GM23338 (cell line): ENCODE measurements around the gene EFNB3. TPM values are rescaled to one million over a fixed set of nuclear protein-coding genes. Genes with fewer than 3 reads are reported as not detected.

Experiments
- ATAC-seq: fragments of 200-7000 bp; cut with Tn5 transposase; 3 replicates; pipeline ENCODE4 v1.9.1; 2020
- DNase-seq: peaks from one replicate; pipeline ENCODE4 v3.0.0-alpha.2; 2015; ENCODE audit warnings: low spot score
- H2AFZ ChIP-seq: fragments of 200-600 bp; sonication (generic); 2 replicates; pipeline ENCODE4 v1.8.0; 2016; ENCODE audit warnings: antibody characterized with exemption, mild to moderate bottlenecking, moderate library complexity
- H3F3A ChIP-seq: fragments of 200-600 bp; sonication (generic); replicated peaks from 2 replicates; pipeline ENCODE4 v1.8.0; 2017; ENCODE audit warnings: antibody characterized with exemption, mixed run types, low read depth
- H3K27ac ChIP-seq: fragments of 200-600 bp; sonication (generic); 2 replicates; pipeline ENCODE4 v1.6.1; 2016; ENCODE audit warnings: low read depth
- H3K27me3 ChIP-seq: fragments of 200-600 bp; sonication (generic); 2 replicates; pipeline ENCODE4 v1.8.0; 2016; ENCODE audit warnings: mild to moderate bottlenecking, mixed run types, moderate library complexity; ENCODE audit not compliant: insufficient read depth
- H3K36me3 ChIP-seq: fragments of 200-600 bp; sonication (generic); 2 replicates; pipeline ENCODE4 v1.8.0; 2016; ENCODE audit warnings: mild to moderate bottlenecking; ENCODE audit not compliant: insufficient read depth
- H3K4me1 ChIP-seq: fragments of 200-600 bp; sonication (generic); 2 replicates; pipeline ENCODE4 v1.8.0; 2016; ENCODE audit warnings: mild to moderate bottlenecking, moderate library complexity; ENCODE audit not compliant: insufficient read depth
- H3K4me2 ChIP-seq: fragments of 200-600 bp; sonication (generic); 2 replicates; pipeline ENCODE4 v1.7.1; 2017; ENCODE audit warnings: mixed run types
- H3K4me3 ChIP-seq: fragments of 200-600 bp; sonication (generic); 2 replicates; pipeline ENCODE4 v1.6.1; 2016; ENCODE audit warnings: mixed run types
- H3K79me2 ChIP-seq: fragments of 200-600 bp; sonication (generic); replicated peaks from 2 replicates; pipeline ENCODE4 v1.8.0; 2017; ENCODE audit warnings: mild to moderate bottlenecking; ENCODE audit not compliant: insufficient read depth
- H3K9me2 ChIP-seq: fragments of 200-600 bp; sonication (generic); 2 replicates; pipeline ENCODE4 v1.8.0; 2017; ENCODE audit not compliant: insufficient read depth
- H4K20me1 ChIP-seq: fragments of 200-600 bp; sonication (generic); replicated peaks from 2 replicates; pipeline ENCODE4 v1.8.0; 2017; ENCODE audit warnings: mild to moderate bottlenecking; ENCODE audit not compliant: insufficient read depth
- H3K27ac Mint-ChIP-seq: 2 replicates; pipeline ENCODE4 v1.8.0; 2020; ENCODE audit warnings: inconsistent platforms, mild to moderate bottlenecking, moderate library complexity, mixed read lengths
- H3K27me3 Mint-ChIP-seq: 3 replicates; pipeline ENCODE4 v1.8.0; 2022; ENCODE audit warnings: low read depth, mild to moderate bottlenecking, moderate library complexity, mixed read lengths, inconsistent platforms; ENCODE audit not compliant: insufficient read depth, poor library complexity
- H3K36me3 Mint-ChIP-seq: 3 replicates; pipeline ENCODE4 v1.8.0; 2021; ENCODE audit warnings: low read depth, mild to moderate bottlenecking, inconsistent platforms, moderate library complexity, mixed read lengths
- H3K4me1 Mint-ChIP-seq: 3 replicates; pipeline ENCODE4 v1.8.0; 2020; ENCODE audit warnings: mild to moderate bottlenecking, inconsistent platforms, mixed read lengths
- H3K4me3 Mint-ChIP-seq: 3 replicates; pipeline ENCODE4 v1.8.0; 2021; ENCODE audit warnings: moderate library complexity, mild to moderate bottlenecking, inconsistent platforms, mixed read lengths
- H3K9me3 Mint-ChIP-seq: 3 replicates; pipeline ENCODE4 v1.8.0; 2020; ENCODE audit warnings: moderate library complexity, mild to moderate bottlenecking, inconsistent platforms, mixed read lengths
- CREB1 ChIP-seq: fragments of 250-450 bp; sonication (Bioruptor Pico); IDR thresholded peaks from 2 replicates; pipeline ENCODE4 v1.5.0; 2020; ENCODE audit warnings: low read depth, mild to moderate bottlenecking, moderate library complexity
- CTCF ChIP-seq, 2 experiments: fragments of 200-600 bp in 1 of 2; sonication (generic) in 1 of 2; conservative IDR thresholded peaks; 2 replicates each; pipeline versions ENCODE4 v1.5.1 to v1.6.1; 2016 to 2017; ENCODE audit warnings: antibody characterized with exemption in 2 of 2, low read depth in 2 of 2, mild to moderate bottlenecking in 2 of 2, moderate library complexity in 1 of 2
- ETS1 ChIP-seq: IDR thresholded peaks from 2 replicates; pipeline ENCODE4 v1.6.1; 2016; ENCODE audit warnings: antibody characterized with exemption
- EZH2 ChIP-seq: fragments of 200-600 bp; sonication (generic); IDR thresholded peaks from one replicate; pipeline ENCODE4 v1.8.0; 2017; ENCODE audit warnings: antibody characterized with exemption, mild to moderate bottlenecking, low read depth; ENCODE audit not compliant: unreplicated experiment
- EZH2phosphoT487 ChIP-seq: fragments of 200-600 bp; sonication (generic); IDR thresholded peaks from one replicate; pipeline ENCODE4 v1.8.1; 2018; ENCODE audit warnings: antibody characterized with exemption; ENCODE audit not compliant: unreplicated experiment
- JUNB ChIP-seq: IDR thresholded peaks from one replicate; pipeline ENCODE4 v1.6.1; 2016; ENCODE audit warnings: antibody characterized with exemption; ENCODE audit not compliant: unreplicated experiment
- NANOG ChIP-seq: IDR thresholded peaks from 2 replicates; pipeline ENCODE4 v1.6.1; 2016; ENCODE audit warnings: antibody characterized with exemption, borderline replicate concordance
- POLR2AphosphoS5 ChIP-seq: IDR thresholded peaks from 2 replicates; pipeline ENCODE4 v1.6.1; 2016; ENCODE audit warnings: antibody characterized with exemption, low read depth
- REST ChIP-seq: IDR thresholded peaks from one replicate; pipeline ENCODE4 v1.6.1; 2018; ENCODE audit warnings: antibody characterized with exemption; ENCODE audit not compliant: unreplicated experiment
- STAT1 ChIP-seq: IDR thresholded peaks from one replicate; pipeline ENCODE4 v1.6.1; 2016; ENCODE audit warnings: antibody characterized with exemption; ENCODE audit not compliant: unreplicated experiment
- ZNF114 ChIP-seq: fragments of 250-450 bp; sonication (Bioruptor Pico); IDR thresholded peaks from 2 replicates; pipeline ENCODE4 v1.5.0; 2020; ENCODE audit warnings: mild to moderate bottlenecking, moderate library complexity
- ZNF331 ChIP-seq: fragments of 250-450 bp; sonication (Bioruptor Pico); IDR thresholded peaks from 2 replicates; pipeline ENCODE4 v1.5.0; 2020; ENCODE audit warnings: low read depth, mild to moderate bottlenecking, moderate library complexity
- ZNF462 ChIP-seq: fragments of 250-450 bp; sonication (Bioruptor Pico); IDR thresholded peaks from 2 replicates; pipeline ENCODE4 v1.5.0; 2020; ENCODE audit warnings: mild to moderate bottlenecking, moderate library complexity
- polyA plus RNA-seq: library from polyadenylated mRNA; unstranded; fragments of >200 nt; fragmentation: Nextera tagmentation; extraction: Ambion mirVana; gene quantifications from 2 replicates; pipeline ENCODE4 v1.2.1, GENCODE V29; 2016
- total RNA-seq: library from RNA; depleted of rRNA; stranded (reverse); fragments of >200 nt; shearing (Covaris generic); gene quantifications from 2 replicates; pipeline ENCODE4 v1.2.3, GENCODE V29; 2014

The EFNB3 gene
- total and polyA plus RNA-seq, 2 experiments from 2014 or later = 4.2 to 11.5 TPM

GRCh38 chr17:7705269-7706255 is 560 bp downstream of the EFNB3 start:
- ATAC-seq = peak; percentile 53

More at GRCh38 chr17:7705269-7706255, 560 bp downstream of the EFNB3 start:
- H3K27ac ChIP-seq = no peak overlapping the region
- H4K20me1 ChIP-seq = no peaks in the 10 kb centered on the region; the same call in 1 of the 2 replicates
- TF ChIP-seq CREB1 (CRISPR knock-in tag) (no peak), EZH2phosphoT487 (no peak), ZNF331 (CRISPR knock-in tag) (no peak), EZH2 (no peak), STAT1 (no peak), ETS1 (no peak), ZNF114 (CRISPR knock-in tag) (no peak), POLR2AphosphoS5 (no peak), JUNB (no peak), REST (no peak), CTCF (conservative IDR thresholded peaks at IDR 0.05; ENCODE audit: low read depth in 2 of 2) (no peak), NANOG (no peak), ZNF462 (CRISPR knock-in tag) (no peak)
- H2AFZ ChIP-seq = peak overlapping the region; percentile 99
- H3K9me2 ChIP-seq = 0 out of 2 replicates have a peak, but pooled peaks cover 3% of the 10 kb centered on the region
- H3K36me3 Mint-ChIP-seq = peaks cover 8% of the 10 kb centered on the region; the same call in 1 of the 3 replicates
- H3K79me2 ChIP-seq = no peaks in the 10 kb centered on the region
- no peak overlapping the region for H3K27ac Mint-ChIP-seq
- peak overlapping the region; percentile 79 for H3K4me3 Mint-ChIP-seq
- no peaks in the 10 kb centered on the region for H3K9me3 Mint-ChIP-seq
- H3K4me1 Mint-ChIP-seq = peaks cover 30% of the 10 kb centered on the region
- peak overlapping the region; percentile 89 for H3K4me3 ChIP-seq
- DNase-seq = peak; percentile 53
- H3K36me3 ChIP-seq = no peaks in the 10 kb centered on the region
- peak overlapping the region; percentile 97 for H3K4me2 ChIP-seq
- peaks cover 11% of the 10 kb centered on the region for H3K27me3 ChIP-seq
- H3F3A ChIP-seq = 0 out of 2 replicates have a peak, but pooled peaks cover 20% of the 10 kb centered on the region
- H3K27me3 Mint-ChIP-seq = peaks cover 17% of the 10 kb centered on the region
- peaks cover 22% of the 10 kb centered on the region for H3K4me1 ChIP-seq
